Right lobe of liver (tissue), 4 donors: Measurements from ENCODE around the gene PNPLA5.

Experiments
- CTCF ChIP-seq, 4 donors: fragments of 200-600 bp in 3 of 4; fragments of 450-650 bp in 1 of 4; IDR thresholded peaks; one replicate each; pipeline versions ENCODE4 v1.5.1 to v1.8.0; 2016 to 2022; ENCODE audit warnings: antibody characterized with exemption in 4 of 4, mild to moderate bottlenecking in 2 of 4
- POLR2A ChIP-seq: fragments of 450-650 bp; IDR thresholded peaks from one replicate; pipeline ENCODE4 v1.6.1; 2017; ENCODE audit warnings: antibody characterized with exemption, mild to moderate bottlenecking
- donor health status: DM: no; HTN: no; CAD: no.
- donor health status: DM: no; HTN: no; CAD: no.
- donor health status: DM: no; HTN: yes; CAD: no.

- TF ChIP-seq POLR2A (no peak), CTCF (IDR thresholded peaks at IDR 0.05) (no peak)
Observed at GRCh38 chr22:43830931-43831560, 60.8 kb downstream of the PNPLA5 start.
